HG03064 (cell line): ENCODE measurements around the gene GPR4.
"Not testable (repeated sequence)": the region's sequence is repeated elsewhere in the genome, so short reads cannot be mapped to it uniquely, and the experiment has no call there.

ENCODE experiments used
- ATAC-seq: cut with Tn5 transposase; IDR thresholded peaks from one replicate; pipeline ENCODE4 v1.9.1; 2021; ENCODE audit warnings: low read depth; ENCODE audit not compliant: unreplicated experiment

Gene GPR4

DNA sequence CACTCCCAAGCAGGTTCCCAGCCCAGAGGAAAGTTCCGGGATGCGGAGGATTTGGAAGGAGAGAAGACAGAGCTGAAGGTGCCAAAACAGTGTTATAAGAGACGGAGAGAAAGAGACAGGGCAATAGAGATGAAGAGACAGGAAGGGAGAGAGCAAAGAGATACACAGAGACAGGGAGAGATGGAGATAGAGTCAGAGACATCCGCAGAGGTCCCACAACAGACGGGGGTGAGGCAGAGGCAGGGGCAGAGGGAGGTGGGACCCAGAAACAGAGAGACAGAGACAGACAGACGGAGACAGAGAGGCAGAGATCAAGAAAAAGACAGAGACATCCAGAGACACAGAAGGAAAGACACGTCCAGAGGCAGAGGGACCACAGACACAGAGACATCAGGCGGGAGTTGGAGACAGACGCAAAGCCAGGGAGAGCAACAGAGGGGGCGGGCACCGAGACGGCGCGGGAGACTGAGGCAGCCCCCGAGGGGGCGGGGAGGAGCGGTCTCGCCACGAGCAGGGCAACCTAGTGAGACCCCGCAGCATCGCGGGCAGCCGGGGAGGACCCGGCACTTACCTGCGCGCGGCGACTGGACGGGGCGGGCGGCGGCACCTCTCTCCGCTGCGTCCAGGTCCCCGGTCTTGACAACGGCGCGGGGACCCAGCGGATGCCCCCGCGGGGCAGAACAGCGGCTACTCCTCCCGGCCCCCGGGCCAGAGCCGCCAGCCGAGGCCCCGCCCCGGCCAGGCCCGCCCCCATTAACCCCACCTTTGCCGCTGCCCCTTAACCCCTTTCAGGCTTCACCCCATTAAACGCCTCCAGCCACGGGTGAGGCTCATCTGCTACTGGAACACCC lies at the start of gene GPR4:
TSS of gene GPR4 (minus strand) at position 689 of the 851 bp plus-strand sequence. CDS start 10,346 bp downstream, outside the sequence.
- no peak for ATAC-seq

DNA sequence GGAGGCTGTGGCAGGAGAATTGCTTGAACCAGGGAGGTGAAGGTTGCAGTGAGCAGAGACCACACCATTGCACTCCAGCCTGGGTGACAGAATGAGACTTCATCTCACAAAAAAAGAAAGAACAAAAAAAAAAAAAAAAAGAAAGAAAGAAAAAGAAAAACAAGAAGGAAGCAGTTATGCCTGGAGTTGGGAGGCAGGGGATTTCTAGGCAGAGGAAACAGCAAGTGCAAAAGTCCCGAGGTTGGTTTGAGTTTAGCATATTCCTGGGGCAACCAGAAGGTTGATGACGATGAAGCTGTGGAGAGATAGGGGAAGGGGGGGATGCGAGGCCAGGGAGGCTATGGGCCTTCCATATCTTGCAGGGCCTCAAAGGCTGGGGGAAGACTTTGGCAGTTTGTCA lies 48.7 kb upstream of the GPR4 start:
- no peak for ATAC-seq

DNA sequence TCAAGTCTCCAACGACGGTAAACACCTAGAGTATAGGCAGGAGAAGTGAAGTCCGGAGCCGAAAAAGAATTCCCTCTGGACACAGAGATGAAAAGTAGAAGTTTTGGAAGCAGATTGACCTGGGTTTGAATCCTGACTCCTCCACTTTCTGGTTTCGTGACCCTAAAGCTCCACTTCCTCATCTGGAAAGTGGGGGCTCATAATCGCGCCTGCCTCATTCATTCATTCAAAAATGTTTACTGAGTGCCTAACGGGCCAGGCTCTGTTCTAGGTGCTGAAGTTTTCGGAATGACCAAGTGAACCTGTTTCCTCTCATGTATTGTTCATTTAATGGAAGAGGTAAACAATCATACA lies 44.3 kb upstream of the GPR4 start:
- ATAC-seq: no peak

DNA sequence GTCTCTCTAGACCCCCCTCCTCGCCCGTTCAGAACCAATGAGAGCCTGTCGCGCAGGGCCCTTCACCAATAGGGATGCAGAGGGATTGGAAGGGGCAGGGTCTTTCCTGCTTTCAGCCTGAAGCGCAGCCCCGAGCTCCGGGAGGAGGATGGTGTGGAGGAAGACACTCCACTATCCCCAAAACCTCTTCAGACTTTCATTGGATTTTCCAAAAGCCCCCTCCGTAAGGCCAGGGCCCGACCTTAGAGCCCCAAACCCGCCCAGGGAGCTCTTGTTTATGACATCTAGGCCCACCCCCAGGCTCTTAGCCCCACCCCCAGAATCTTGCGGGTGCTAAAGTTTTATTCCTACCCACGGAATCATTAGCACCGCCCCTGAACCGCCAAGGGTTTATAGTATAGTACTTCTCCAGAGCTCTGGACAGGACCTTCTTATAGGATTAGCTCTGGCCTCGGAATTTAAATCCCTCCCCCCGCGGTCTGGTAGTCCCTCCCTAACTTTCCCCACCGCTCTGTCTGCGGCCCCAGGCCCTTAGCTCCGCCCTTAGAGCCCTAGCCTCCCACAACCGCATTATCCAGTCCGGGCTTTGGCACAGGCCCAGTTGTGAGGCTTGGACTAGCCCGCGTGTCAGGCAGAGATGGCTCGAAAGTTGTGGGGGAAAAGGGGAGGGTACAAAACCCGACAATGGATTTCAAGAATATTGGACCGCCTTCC lies 43.8 kb upstream of the GPR4 start:
- ATAC-seq: no peak

DNA sequence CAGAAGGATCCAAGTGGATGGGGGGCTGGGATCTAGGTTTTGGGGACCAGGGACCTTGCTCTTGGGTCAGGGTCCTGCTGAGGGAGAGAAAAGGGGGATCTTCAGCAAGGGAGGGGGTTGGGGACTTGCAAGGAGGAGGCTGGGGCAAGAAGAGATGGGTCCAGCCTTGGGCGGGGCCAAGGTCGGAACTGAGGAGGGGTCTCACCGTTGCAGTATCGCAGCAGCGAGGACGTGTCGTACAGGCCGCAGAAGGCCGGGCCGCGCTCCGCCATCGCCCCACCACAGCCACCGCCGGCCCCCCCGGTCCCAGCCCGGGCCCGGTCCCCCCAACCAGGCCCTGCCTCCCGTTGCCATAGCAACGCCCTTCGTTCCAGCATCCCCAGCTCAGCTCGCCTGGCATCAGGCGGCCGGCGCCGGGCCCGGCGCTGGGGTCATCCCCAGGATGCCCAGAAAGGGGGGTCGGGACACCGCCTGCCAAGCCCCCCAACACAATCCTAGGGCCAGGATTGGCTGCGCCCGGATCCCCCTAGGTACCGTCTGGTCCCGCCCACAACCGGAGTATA lies 43.1 kb upstream of the GPR4 start:
- ATAC-seq: no peak

DNA sequence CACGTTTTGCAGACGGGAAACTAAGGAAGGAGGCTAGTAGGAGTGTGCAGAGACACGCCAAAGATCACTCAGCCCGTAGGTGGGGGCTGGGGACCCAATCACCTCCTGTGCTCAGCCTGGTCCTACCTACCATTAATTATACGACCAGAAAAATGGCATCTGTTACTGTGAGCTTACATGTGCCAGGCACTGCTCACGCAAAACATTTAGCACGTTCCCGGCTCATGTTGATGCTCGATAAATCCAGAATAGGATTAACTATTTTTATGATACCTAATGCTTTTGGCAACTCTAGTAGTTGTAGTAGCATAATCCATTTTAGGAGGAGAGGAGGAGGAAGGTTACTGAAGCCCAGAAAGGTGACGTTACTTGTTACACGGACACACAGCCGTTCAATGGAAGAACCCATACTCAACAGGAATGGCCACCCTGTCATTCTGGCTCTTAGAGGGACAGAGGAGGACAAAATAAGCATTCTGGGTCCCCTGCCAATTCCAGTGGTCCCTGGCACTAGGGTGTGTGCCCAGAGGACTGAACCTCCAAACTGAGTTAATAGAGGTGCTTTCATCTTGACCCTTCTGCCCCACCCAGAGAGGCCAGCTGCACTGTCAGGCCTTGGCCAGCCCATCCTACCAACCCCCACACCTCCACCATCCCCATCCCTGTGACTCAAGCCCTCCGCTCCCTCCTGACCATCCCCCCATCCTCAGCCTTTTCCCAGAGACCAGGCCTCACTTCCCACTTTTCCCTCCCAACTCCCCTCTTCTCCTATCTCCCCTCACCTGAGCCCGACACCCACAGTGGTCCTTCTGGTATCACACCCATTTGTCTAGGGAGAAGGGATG lies 42.1 kb upstream of the GPR4 start:
- ATAC-seq: no peak

DNA sequence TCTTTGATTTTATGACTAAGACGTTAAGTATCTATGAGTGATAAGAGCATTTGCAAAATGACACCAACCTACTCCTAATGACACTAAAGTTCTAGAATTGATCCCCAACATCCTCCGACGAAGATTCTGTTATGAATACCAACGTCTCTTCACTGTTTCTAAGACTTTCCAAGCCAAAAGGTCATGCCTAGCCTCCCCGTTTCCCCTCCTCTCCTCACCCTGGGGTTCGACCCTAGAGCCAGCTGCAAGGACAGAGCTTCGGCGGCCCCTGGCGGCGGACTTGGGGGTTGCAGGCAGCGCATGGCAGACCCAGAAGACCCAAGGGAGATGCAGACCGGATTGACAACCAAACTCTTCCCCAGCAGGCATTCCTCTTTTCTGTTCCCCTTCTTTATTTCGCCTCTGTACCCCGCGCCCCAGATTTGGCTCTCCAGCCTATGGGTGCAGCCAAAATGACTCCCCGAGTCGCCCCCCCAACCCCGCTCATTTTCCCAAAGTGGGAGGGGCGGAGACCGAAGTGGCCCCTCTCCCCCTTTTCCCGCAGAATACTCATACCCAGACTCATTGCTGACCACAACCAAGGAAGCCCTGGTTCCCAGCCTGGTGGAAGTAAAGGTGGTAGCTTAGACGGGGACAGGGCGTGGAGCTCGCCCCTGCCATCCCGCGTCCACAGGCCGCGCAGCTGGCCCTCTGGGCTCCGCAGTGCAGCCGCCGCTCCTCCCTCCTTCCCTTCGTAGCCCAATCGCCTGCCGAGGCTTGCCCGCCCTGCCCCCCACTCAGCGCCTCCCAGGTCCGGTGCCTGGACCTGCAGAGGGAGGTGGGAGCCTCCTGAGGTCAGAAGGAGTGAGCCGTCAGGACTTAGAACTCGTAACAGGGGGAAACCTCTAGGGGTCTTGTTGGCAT lies 41.3 kb upstream of the GPR4 start:
- peak; percentile 26 for ATAC-seq

DNA sequence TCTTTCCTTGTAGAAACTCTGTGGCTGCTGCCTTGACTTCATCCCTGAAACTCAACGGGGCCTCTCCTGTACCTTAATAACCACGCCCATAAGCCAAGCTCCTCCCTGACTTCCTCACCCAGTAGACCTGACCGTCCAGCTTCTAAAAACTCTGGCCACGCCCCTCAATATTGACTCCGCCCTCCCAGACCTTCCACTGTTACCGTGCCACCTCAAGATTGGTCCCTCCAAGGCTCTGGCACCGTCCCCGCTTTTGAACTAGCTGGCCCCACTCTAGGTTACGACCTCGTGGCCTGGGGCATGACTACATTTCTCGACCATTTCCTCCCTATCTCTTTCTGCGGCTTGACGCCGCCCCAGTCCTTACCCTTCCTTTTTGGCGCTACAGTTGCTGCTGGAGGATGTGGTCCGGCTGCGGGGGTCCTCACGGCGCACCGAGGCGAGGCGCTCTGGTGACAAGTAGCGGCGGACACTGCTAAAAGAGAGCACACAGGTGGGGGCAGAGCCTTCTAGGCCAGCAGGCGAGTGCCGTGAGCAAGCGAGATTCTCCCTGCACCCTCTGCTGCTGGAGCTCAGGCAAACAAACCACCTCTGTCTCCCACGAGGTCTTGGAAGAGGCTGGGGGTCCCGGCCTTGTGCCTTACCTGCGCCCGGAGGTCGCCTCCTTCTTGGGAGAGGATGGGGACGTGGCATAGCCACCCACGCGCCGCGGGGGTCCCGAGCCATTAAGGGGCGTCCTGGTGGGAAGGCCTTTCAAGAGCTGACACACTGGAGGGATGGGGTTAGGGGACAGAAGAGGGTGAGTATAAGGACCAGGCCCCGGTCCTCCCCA lies 39.5 kb upstream of the GPR4 start:
- peak; percentile 18 for ATAC-seq

DNA sequence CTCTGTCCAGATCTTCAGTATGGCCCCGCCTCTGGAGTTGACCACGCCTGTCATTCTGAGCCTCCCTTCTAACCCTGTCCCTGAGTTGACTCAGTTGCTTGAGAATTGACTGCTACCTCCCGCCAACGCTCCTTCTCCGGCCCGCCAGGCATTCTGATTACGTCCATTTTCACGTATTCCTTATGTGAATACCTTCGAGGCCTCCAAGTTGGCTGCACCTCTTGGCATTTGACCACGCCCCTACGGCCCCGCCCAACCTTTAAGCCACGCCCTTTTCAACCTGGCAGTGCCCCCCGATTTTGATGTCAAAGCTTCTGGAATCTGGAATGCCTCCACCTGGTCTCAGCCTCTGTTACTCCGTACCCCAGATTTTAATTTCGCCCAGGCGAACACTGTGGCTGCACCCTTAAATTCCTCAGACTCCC lies 38.8 kb upstream of the GPR4 start:
- ATAC-seq: no peak

DNA sequence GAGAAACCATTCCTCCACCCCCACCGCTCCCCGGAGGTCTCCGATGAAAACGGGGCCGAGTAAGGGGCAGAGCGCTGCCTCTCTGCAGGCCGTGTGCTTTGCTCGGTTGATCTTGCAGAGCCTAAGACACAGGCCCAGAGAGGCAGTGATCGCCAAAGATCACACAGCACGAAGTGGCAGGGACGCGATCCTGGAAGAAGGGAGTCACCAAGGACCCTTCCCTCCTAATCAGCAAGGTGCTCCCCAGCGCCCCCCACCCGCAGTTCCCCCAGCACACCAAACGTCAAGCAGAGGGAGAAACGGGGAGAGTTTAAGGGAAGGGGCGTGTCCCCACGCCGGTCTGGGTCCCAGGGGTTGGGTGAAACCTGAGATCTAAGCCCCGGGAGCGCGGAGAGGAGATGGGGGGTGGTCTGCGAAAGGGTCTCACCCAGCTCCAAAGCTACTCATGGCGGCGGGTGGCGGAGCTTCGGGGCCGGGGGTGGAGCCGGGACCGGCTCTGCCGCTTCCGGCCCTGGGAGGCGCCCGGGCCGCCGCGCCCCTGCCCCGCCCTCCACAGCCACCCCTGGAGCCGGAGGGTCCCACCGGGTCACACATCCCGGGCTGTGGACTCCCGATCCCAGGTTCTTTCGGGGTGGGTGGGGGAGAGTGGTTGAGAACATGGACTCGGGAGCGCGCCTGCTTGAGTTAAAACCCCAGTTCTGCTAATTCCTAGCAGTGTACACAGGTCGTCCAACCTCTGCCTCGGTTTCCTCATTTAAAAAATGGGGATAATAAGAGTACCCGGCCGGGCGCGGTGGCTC lies 37.1 kb upstream of the GPR4 start, which contains the start of gene EML2:
TSS of gene EML2 (minus strand) at position 468 of the 800 bp plus-strand sequence. CDS start at position 447, 21 bp downstream.
- no peak for ATAC-seq

DNA sequence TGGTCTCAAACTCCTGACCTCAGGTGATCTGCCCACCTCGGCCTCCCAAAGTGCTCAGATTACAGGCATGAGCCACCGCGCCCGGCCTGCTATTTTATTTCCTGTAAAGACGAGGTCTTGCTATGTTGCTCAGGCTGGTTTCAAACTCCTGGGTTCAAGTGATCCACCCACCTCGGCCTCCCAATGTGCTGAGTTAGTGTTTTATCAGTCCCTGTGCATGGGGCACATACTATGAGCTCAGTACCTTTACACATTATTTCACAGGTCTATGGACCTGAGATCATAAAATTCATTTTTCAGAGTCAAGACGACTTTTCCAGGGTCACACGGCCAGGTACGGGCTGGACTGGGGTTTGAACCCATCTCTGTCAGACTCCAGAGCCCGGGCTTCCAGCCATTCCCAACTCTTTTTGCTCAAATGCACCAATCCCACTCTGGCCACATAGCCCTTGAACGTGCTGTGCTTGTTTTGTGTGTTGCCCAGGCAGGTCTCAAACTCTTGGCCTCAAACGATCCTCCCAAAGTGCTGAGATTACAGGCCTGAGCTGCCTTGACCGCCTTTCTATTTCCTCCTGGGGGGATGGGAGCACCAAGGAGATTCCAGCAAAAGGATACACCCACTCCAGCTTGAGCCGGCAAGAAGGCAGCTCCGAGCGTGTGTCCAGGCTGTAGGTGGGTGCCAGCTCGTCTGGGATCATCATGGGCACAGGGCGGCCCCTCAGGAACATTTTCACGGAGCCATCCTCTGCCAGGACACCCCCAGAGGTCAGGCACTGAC lies 36.1 kb upstream of the GPR4 start:
- ATAC-seq: no peak

DNA sequence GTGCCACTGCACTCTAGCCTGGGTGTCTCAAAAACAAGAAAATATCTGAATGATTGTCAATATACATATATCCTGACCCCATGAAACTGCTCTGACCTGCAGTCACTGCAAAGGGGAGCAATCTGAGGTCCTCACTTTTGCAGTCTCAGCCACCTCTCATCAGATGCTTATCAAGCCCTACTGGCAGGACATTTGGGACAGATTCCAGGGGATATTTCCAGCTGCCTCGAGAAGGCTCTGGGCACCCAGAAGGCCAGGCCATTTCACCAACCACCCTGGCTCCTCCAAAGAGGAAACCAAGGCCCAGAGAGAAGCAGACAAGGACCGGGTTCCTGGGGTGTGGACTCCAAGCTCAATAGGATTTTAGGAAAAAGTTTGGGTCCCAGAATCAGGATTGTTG lies 34.9 kb upstream of the GPR4 start:
- ATAC-seq: no peak

DNA sequence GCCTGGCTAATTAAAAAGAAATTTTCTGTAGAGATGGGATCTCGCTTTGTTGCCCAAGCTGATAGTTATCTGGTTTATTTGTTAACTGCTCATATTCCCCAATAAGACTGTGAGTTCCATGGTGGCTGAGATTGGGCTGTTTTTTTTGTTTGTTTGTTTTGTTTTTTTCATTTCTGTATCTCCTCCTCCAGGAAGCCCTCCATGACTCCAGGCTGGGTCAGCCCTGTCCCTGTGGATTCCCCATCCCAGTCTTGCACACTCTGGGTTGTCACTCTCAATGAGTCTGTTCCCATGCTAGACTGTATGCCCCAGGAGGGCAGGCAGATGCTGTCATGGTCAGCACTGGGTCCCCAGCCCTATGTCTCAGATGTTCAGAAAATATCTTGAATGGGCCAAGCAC lies 34.3 kb upstream of the GPR4 start:
- ATAC-seq: no peak

DNA sequence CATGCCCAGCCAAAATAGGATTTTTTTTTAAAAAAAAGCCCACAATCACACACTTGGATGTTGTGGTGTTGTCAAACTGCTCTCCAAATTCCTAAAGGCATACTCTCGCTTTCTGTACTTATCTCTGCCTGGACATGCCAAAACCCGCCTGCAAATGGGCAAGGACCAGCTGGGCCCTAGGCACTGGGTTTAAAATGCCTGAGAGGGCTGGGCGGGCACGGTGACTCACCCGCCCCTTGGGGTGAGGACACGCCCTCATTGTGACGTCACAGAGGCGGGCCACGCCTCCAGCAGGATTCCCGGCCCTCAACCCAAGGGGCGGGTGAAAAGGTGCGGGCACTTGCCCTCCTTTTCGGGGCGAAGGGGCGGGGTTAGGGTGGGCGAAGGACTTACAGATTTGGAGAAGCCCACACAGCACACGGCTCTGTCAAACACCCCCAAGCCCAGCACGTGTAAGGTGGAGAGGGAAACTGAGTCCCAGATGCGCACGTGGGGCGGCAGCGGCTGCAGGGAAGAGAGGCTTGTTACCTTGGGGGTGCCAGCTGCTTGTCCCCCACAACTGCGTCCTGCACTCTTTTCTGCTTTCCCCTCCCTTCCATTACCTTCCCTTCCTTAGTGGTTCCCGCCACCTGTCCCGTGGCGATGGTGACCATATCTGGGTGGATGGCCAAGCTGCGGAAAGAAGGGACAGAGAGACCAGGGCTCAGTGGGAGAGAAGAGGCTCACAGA lies 30.6 kb upstream of the GPR4 start:
- no peak for ATAC-seq

DNA sequence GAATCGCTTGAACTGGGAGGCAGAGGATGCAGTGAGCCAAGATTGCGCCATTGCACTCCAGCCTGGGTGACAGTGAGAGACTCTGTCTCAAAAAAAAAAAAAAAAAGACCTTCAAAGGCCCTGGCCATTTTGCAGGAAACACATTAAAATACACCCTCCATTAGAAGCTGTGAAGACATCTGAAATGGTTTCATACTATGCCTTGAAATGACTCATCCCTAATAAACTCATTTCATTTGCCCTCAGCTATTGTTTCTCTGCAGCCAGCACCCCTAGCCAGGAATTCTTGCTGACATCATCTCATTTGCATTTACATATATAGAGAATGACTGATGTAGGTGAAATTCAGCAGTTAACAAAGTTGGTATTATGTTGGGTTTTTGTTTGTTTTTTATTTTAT lies 28.5 kb upstream of the GPR4 start:
- ATAC-seq: no peak

DNA sequence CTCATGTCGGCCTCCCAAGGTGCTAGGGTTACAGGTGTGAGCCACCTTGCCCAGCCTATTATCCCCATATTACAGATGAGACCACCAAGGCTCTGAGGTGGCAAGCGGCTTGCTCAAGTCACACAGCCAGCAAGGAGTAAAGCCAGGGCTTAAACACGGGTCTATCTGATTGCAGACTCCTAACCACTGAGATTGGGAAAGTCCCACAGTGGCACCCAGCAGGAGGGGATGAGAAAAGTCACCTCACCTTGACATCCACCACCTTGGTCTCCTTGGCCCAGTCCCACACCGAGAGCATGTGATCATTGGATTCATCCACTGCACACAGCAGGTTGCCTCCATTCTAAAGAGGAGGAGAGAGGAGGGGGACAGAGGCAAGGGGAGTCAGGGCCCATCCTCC lies 27.7 kb upstream of the GPR4 start:
- no peak for ATAC-seq

DNA sequence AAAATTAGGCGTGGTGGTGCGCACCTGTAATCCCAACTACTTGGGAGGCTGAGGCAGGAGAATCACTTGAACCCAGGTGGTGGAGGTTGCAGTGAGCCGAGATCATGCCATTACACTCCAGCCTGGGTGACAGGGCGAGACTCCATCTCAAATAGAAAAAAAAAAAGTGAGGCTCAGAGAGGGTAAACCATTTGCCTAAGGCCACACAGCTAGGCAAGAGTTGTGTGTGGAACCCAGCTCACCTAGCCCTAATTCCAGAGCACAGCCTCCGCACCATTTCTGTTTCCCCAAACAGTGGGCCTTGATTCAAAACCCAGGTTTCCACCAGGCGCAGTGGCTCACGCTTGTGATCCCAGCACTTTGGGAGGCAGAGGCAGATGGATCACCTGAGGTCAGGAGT lies 26.2 kb upstream of the GPR4 start:
- ATAC-seq: not testable (repeated sequence)
